MM.1S (cell line): ENCODE measurements around the gene BGN.

Experiments used
- CTCF ChIP-seq: fragments of 300-600 bp; sonication (generic); IDR thresholded peaks from 2 replicates; pipeline ENCODE4 v1.5.1; 2016; ENCODE audit warnings: antibody characterized with exemption, low read length, mixed read lengths
- EZH2 ChIP-seq: fragments of 300-600 bp; sonication (generic); optimal IDR thresholded peaks from 2 replicates; pipeline ENCODE3; 2017; ENCODE audit warnings: low read depth, mild to moderate bottlenecking, antibody characterized with exemption, low read length, mixed read lengths
- EZH2phosphoT487 ChIP-seq: fragments of 300-600 bp; sonication (generic); IDR thresholded peaks from 2 replicates; pipeline ENCODE4 v1.6.1; 2018; ENCODE audit warnings: antibody characterized with exemption, low read length

- no peak for TF ChIP-seq CTCF
- TF ChIP-seq EZH2 = no peak
- TF ChIP-seq EZH2phosphoT487 = no peak
These were observed 47.2 kb upstream of the BGN start for GRCh38 chrX:153447581-153447960.
